ENCODE measurements around the gene RRP1B.

The RRP1B gene

DNA sequence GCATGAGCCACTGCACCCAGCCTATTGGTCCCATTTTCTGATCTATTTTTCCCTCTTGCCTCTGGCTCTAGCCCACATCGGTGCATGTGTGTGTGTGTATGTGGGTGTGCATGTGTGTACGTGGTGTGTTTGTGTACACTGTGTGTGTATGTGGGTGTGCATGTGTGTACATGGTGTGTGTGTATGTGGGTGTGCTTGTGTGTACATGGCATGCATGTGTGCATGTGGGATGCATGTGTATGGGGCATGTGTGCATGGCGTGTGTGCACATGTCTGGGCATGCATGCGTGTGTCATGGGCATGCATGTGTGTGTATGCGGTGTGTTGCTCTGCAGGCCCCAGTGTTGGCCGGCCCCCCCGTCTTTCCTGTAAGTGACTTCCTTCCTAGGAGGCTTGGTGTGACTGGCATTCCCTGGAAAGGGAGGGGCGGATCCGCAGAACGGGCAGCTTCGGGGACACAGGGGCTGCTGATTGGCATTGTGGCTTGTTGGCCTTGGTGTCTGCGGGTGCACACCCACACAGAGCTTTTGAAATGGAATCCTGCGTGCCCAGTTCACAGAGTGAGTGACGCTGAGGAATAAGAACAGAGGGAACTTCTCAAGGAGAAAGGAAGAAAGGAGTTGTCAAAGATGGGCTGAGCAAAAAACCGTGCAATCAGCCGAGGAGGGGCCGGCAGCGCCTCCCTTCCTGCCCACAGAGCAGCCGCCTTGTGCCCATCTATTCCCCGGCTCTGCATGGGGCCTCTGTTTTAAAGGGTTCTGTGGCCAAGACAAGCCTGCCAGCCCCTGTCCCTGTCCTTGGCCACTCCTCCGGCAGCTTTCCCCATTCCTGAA, 67.5 kb downstream of the RRP1B start:
- Histone ChIP-seq H2BK120ac (ENCODE audit: low read depth, low read length) (no peak overlapping the region), H2AK5ac (ENCODE audit: low read length) (no peak overlapping the region), H3K4me2 (ENCODE audit: low read length) (no peak overlapping the region), H2BK15ac (replicated peaks; ENCODE audit: low read depth) (no peak overlapping the region), H3K79me2 (ENCODE audit: control insufficient read depth, insufficient read depth, low read length) (peaks cover 19% of the 10 kb centered on the region), H3K27me3 (ENCODE audit: insufficient read depth, low read length, poor library complexity) (no peaks in the 10 kb centered on the region), H3K79me1 (ENCODE audit: low read length) (peaks cover 16% of the 10 kb centered on the region), H3K23ac (ENCODE audit: low read length) (no peak overlapping the region), H3K4ac (ENCODE audit: low read depth, low read length) (no peak overlapping the region), H3K36me3 (ENCODE audit: control insufficient read depth, insufficient read depth, low read length) (peaks cover 1% of the 10 kb centered on the region), H3K18ac (ENCODE audit: low read length) (no peak overlapping the region), H3K56ac (ENCODE audit: low read length) (peak overlapping the region; percentile 49), H2BK5ac (ENCODE audit: low read length) (no peak overlapping the region), H3K9ac (ENCODE audit: low read length) (no peak overlapping the region), H4K5ac (ENCODE audit: low read length) (no peak overlapping the region), H3K4me1 (ENCODE audit: control insufficient read depth, low read depth, low read length) (peaks cover 2% of the 10 kb centered on the region), H4K8ac (ENCODE audit: low read depth, low read length) (no peak overlapping the region), H3K27ac (ENCODE audit: low read depth, low read length) (no peak overlapping the region), H3K4me3 (ENCODE audit: low read length) (no peak overlapping the region)
- no CpG with 5 or more reads among the region's 21 CpGs for WGBS (ENCODE audit: extremely low coverage, insufficient coverage, low lambda C conversion rate)
- no peak for DNase-seq

DNA sequence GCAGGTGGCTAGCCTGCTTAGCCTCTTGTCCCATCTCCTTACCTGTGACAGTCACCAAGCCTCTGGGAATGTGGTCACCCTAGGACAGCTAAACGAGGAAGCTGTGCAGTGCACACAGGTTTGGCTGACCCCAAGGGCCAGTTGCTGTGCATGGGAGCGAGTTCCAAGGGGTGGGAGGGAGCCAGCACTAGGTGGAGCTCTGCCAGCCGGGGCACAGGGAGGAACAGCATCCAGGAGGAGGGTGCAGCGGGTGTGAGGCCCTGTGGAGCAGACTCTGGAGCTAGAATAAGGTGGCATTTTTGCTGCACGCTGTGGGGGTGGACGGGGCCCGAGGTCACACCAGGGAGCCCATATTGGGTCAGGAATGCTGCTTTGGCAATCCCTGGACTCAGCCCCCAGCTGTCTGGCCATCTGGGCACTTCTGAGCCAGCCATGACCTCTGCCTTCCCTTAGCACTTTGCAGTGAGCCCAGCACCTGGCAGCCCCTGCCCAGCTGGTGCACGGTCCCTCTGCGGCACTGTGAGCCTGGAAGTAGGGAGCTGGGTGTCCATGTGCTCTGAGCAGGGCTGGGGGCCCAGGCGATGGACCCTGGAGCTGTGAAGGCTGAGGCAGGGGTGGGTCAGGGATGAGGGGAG, 68.3 kb downstream of the RRP1B start:
- WGBS (ENCODE audit: extremely low coverage, insufficient coverage, low lambda C conversion rate) = no CpG with 5 or more reads among the region's 10 CpGs
- H3K4me3 ChIP-seq (ENCODE audit: low read length) = no peak overlapping the region

DNA sequence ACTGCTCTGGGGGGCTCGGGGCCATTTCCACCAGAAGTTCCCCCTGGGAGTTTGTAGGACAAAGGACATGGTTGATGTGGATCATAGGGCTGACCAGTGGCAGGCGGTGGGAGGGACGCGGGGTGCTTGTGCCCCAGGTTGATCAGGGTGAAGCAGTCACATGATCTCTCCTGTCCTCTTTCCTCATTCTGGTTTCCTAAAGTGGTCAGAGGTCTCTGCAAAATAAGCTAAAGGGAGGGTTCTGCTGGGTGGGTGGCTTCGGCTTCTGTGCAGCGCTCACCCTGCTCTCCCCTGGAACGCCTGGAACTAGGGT, 68.8 kb downstream of the RRP1B start:
- Histone ChIP-seq H4K8ac (ENCODE audit: low read depth, low read length) (no peak overlapping the region), H3K4me3 (ENCODE audit: low read length) (peak overlapping the region; percentile 26)

More for the DNA sequence above, 68.3 kb downstream of the RRP1B start:
- peak overlapping the region; percentile 26 for H3K4ac ChIP-seq (ENCODE audit: low read depth, low read length)
- peaks cover 16% of the 10 kb centered on the region for H3K79me1 ChIP-seq (ENCODE audit: low read length)
- H4K8ac ChIP-seq (ENCODE audit: low read depth, low read length) = no peak overlapping the region
- peaks cover 1% of the 10 kb centered on the region for H3K36me3 ChIP-seq (ENCODE audit: control insufficient read depth, insufficient read depth, low read length)
- H4K5ac ChIP-seq (ENCODE audit: low read length) = no peak overlapping the region
- peak overlapping the region; percentile 95 for H3K56ac ChIP-seq (ENCODE audit: low read length)
- H2BK5ac ChIP-seq (ENCODE audit: low read length) = no peak overlapping the region
- no peak overlapping the region for H3K4me2 ChIP-seq (ENCODE audit: low read length)
- H2BK15ac ChIP-seq (replicated peaks; ENCODE audit: low read depth) = no peak overlapping the region
- H3K27me3 ChIP-seq (ENCODE audit: insufficient read depth, low read length, poor library complexity) = no peaks in the 10 kb centered on the region
- no peak overlapping the region for H3K18ac ChIP-seq (ENCODE audit: low read length)
- H2BK120ac ChIP-seq (ENCODE audit: low read depth, low read length) = no peak overlapping the region
- peak overlapping the region; percentile 80 for H3K23ac ChIP-seq (ENCODE audit: low read length)
- H3K27ac ChIP-seq (ENCODE audit: low read depth, low read length) = no peak overlapping the region
- DNase-seq = no peak
- peaks cover 2% of the 10 kb centered on the region for H3K4me1 ChIP-seq (ENCODE audit: control insufficient read depth, low read depth, low read length)
- H3K79me2 ChIP-seq (ENCODE audit: control insufficient read depth, insufficient read depth, low read length) = peaks cover 18% of the 10 kb centered on the region
- H3K9ac ChIP-seq (ENCODE audit: low read length) = peak overlapping the region; percentile 79
- H2AK5ac ChIP-seq (ENCODE audit: low read length) = peak overlapping the region; percentile 90

DNA sequence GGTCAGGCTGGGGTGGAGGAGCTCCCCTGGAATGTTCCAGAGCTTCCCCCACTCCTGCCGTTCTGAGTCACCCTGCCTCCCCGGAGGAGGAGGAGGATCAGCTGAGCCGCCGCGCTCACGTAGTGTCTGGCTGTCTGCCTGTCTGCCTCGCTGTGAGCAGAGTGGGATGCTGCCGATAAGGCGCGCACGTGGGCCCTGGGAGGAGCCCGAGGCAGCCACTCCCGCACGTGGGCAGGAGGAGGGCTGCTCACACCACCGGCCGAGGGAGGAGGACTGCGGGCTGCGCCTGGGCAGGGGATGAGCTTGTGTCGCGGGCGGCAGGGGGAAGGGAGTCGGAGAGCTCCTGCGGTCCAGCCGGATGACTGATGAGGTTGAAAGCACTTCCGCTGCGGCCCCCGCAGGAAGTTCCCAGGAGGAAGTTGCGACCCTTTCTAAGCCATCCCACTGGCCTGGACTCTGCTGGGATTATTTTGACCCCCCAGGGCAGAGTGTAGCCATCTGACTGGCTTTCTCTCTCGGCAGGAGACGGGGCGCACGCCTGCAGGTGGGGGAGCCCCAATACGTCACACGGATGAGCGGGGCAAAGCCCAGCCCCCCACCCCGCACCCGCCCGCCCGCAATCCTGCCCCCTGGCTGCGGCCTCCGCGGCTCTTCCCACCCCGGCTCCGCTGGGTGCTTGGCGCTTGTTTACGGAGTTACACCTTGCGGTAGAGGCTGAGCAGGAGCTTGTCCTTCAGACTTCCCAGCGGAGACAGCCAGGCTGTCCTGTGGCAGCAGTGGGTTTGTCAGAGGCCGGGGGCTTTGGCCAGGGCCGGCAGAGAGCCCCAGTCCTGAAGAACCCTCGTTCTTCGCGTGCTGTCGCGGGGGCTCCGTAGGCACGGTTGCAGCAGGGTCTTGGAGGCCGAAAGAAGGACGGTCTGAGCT, 69.4 kb downstream of the RRP1B start:
- no peak overlapping the region for H3K23ac ChIP-seq (ENCODE audit: low read length)
- no peaks in the 10 kb centered on the region for H3K27me3 ChIP-seq (ENCODE audit: insufficient read depth, low read length, poor library complexity)
- peak overlapping the region; percentile 89 for H3K4me2 ChIP-seq (ENCODE audit: low read length)
- no peak overlapping the region for H4K5ac ChIP-seq (ENCODE audit: low read length)
- WGBS (ENCODE audit: extremely low coverage, insufficient coverage, low lambda C conversion rate) = no CpG with 5 or more reads among the region's 59 CpGs
- H3K4me1 ChIP-seq (ENCODE audit: control insufficient read depth, low read depth, low read length) = peaks cover 2% of the 10 kb centered on the region
- no peak overlapping the region for H2BK15ac ChIP-seq (replicated peaks; ENCODE audit: low read depth)
- H3K36me3 ChIP-seq (ENCODE audit: control insufficient read depth, insufficient read depth, low read length) = peaks cover 1% of the 10 kb centered on the region
- H3K9ac ChIP-seq (ENCODE audit: low read length) = peak overlapping the region; percentile 79
- peak; percentile 95 for DNase-seq
- peak overlapping the region; percentile 97 for H2AK5ac ChIP-seq (ENCODE audit: low read length)
- H3K18ac ChIP-seq (ENCODE audit: low read length) = peak overlapping the region; percentile 77
- H3K27ac ChIP-seq (ENCODE audit: low read depth, low read length) = peak overlapping the region; percentile 53
- H2BK5ac ChIP-seq (ENCODE audit: low read length) = peak overlapping the region; percentile 65
- peak overlapping the region; percentile 70 for H3K4me3 ChIP-seq (ENCODE audit: low read length)
- H4K8ac ChIP-seq (ENCODE audit: low read depth, low read length) = peak overlapping the region; percentile 7
- H3K56ac ChIP-seq (ENCODE audit: low read length) = peak overlapping the region; percentile 95
- no peak overlapping the region for H2BK120ac ChIP-seq (ENCODE audit: low read depth, low read length)
- peaks cover 15% of the 10 kb centered on the region for H3K79me1 ChIP-seq (ENCODE audit: low read length)
- H3K79me2 ChIP-seq (ENCODE audit: control insufficient read depth, insufficient read depth, low read length) = peaks cover 18% of the 10 kb centered on the region
- H3K4ac ChIP-seq (ENCODE audit: low read depth, low read length) = peak overlapping the region; percentile 89

More for the DNA sequence above, 68.8 kb downstream of the RRP1B start:
- Histone ChIP-seq H3K27me3 (ENCODE audit: insufficient read depth, low read length, poor library complexity) (no peaks in the 10 kb centered on the region), H3K36me3 (ENCODE audit: control insufficient read depth, insufficient read depth, low read length) (peaks cover 1% of the 10 kb centered on the region), H4K5ac (ENCODE audit: low read length) (no peak overlapping the region), H3K4me2 (ENCODE audit: low read length) (peak overlapping the region; percentile 82), H3K79me1 (ENCODE audit: low read length) (peaks cover 16% of the 10 kb centered on the region), H3K4me1 (ENCODE audit: control insufficient read depth, low read depth, low read length) (peaks cover 2% of the 10 kb centered on the region), H2BK120ac (ENCODE audit: low read depth, low read length) (no peak overlapping the region), H3K23ac (ENCODE audit: low read length) (peak overlapping the region; percentile 80), H2AK5ac (ENCODE audit: low read length) (no peak overlapping the region), H3K27ac (ENCODE audit: low read depth, low read length) (peak overlapping the region; percentile 53), H3K9ac (ENCODE audit: low read length) (peak overlapping the region; percentile 79), H3K79me2 (ENCODE audit: control insufficient read depth, insufficient read depth, low read length) (peaks cover 18% of the 10 kb centered on the region), H3K18ac (ENCODE audit: low read length) (peak overlapping the region; percentile 8), H3K56ac (ENCODE audit: low read length) (peak overlapping the region; percentile 95), H3K4ac (ENCODE audit: low read depth, low read length) (peak overlapping the region; percentile 26), H2BK5ac (ENCODE audit: low read length) (peak overlapping the region; percentile 29), H2BK15ac (replicated peaks; ENCODE audit: low read depth) (no peak overlapping the region)
- DNase-seq = no peak
- WGBS (ENCODE audit: extremely low coverage, insufficient coverage, low lambda C conversion rate) = no CpG with 5 or more reads among the region's 7 CpGs

DNA sequence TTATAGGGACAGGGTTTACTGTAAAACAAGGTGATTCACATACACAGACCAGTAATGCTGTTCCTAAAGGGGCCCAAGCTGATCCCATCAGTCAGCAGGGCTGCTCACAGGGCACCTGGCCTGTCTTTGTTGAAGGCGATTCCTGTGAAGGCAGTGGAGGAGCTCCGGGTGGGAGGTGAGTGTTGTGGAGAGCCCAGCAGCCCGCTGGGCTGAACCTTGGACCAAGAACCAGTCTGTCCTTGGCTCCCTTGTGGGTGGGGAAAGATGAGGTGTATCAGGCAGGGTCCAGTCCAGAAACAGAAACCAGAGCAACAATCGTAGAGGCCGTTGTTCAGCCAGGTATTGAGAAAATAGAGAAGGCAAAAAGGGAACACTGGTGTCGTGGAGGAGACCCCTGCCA, 72.1 kb downstream of the RRP1B start:
- Histone ChIP-seq H3K4ac (ENCODE audit: low read depth, low read length) (no peak overlapping the region), H3K79me2 (ENCODE audit: control insufficient read depth, insufficient read depth, low read length) (peaks cover 18% of the 10 kb centered on the region), H2BK5ac (ENCODE audit: low read length) (no peak overlapping the region), H3K56ac (ENCODE audit: low read length) (no peak overlapping the region), H3K79me1 (ENCODE audit: low read length) (peaks cover 15% of the 10 kb centered on the region), H3K4me3 (ENCODE audit: low read length) (no peak overlapping the region), H2BK120ac (ENCODE audit: low read depth, low read length) (no peak overlapping the region), H4K8ac (ENCODE audit: low read depth, low read length) (no peak overlapping the region), H3K36me3 (ENCODE audit: control insufficient read depth, insufficient read depth, low read length) (no peaks in the 10 kb centered on the region), H3K27ac (ENCODE audit: low read depth, low read length) (no peak overlapping the region), H4K5ac (ENCODE audit: low read length) (no peak overlapping the region), H3K4me2 (ENCODE audit: low read length) (no peak overlapping the region), H3K18ac (ENCODE audit: low read length) (no peak overlapping the region), H3K4me1 (ENCODE audit: control insufficient read depth, low read depth, low read length) (peaks cover 2% of the 10 kb centered on the region), H2AK5ac (ENCODE audit: low read length) (no peak overlapping the region), H2BK15ac (replicated peaks; ENCODE audit: low read depth) (no peak overlapping the region), H3K23ac (ENCODE audit: low read length) (no peak overlapping the region), H3K9ac (ENCODE audit: low read length) (no peak overlapping the region), H3K27me3 (ENCODE audit: insufficient read depth, low read length, poor library complexity) (no peaks in the 10 kb centered on the region)
- no peak for DNase-seq
- no CpG with 5 or more reads among the region's 6 CpGs for WGBS (ENCODE audit: extremely low coverage, insufficient coverage, low lambda C conversion rate)

All from mesendoderm (in vitro differentiated cells).